Fibroblast of skin of abdomen (primary cell): ENCODE data around the gene TSPAN9.

Experiments used
- DNase-seq: peaks from one replicate; pipeline ENCODE4 v3.0.0-alpha.2; 2013

The TSPAN9 gene

DNA sequence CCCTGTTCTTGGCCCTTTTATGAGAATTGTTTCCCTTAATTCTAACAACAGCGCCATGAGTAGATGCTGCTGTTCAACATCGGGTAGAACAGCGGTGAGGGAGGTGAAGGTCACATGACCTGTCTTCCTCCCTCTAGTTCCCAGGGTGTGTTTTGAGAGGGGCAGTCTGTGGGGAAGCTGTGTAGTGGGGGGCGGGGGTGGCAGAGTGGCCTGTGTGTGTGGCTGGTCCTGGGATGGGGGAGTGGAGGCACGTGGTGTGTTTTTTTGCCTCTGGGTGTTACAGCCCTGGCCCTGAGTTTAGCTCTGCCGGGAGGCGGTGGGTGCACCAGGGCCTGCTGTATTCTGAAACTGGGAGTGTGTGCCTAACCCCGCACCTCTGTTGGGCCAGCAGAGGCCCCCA is 202.7 kb downstream of the TSPAN9 start:
- DNase-seq = no peak

- no peak for DNase-seq
These were observed 203.8 kb downstream of the TSPAN9 start for GRCh38 chr12:3280967-3281366.

GRCh38 chr12:3281588-3282383 is 204.6 kb downstream of the TSPAN9 start:
- no peak for DNase-seq

DNA sequence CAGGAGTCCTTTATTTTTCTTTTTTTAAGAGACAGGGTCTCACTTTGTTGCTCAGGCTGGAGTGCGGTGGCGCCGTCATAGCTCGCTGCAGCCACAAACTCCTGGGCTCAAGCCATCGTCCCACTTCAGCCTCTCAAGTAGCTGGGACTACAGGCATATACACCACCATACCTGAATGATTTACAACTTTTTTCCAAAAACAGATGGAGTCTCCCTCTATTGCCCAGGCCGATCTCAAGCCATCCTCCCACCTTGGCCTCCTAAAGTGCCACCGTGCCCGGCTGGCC is 205.1 kb downstream of the TSPAN9 start:
- no peak for DNase-seq

DNA sequence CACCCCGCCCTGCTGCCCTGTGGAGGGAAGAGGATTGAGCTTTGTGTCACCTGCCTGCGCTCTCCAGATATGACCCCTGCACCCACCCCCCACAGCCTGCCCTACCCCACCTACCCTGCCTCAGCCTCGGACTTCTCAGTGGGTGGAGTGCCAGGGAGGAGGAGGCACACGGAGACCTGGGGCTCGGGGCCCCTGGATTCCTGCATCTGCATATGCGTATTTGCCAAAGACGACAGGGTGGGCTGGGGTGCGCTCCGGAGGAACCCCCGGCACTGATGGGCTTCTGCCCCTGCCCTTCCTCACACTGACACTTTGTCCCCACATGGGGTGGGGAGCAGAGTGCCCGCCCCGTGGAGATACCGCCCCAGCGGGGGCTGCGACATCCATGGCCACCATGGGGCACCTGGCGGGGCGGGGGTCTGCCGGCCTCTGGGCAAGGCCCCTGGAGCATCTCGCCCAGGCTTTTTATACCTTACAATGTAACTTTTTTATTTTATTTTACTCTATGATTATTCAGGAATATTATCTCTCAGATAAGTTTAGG is 206.0 kb downstream of the TSPAN9 start:
- DNase-seq = no peak

GRCh38 chr12:3284405-3284804 is 207.2 kb downstream of the TSPAN9 start:
- DNase-seq = no peak

GRCh38 chr12:3285570-3285969 is 208.4 kb downstream of the TSPAN9 start:
- DNase-seq = no peak

GRCh38 chr12:3288690-3289089 is 211.5 kb downstream of the TSPAN9 start:
- DNase-seq = no peak

- no peak for DNase-seq
These were observed 212.5 kb downstream of the TSPAN9 start for GRCh38 chr12:3289702-3290101.

GRCh38 chr12:3291939-3292338 is 214.8 kb downstream of the TSPAN9 start:
- DNase-seq = no peak

- no peak for DNase-seq
These were observed 215.7 kb downstream of the TSPAN9 start for GRCh38 chr12:3292677-3293412.

- DNase-seq = peak; percentile 34
These were observed 216.4 kb downstream of the TSPAN9 start for GRCh38 chr12:3293446-3294161.

GRCh38 chr12:3294481-3294911 is 217.3 kb downstream of the TSPAN9 start:
- DNase-seq = no peak

DNA sequence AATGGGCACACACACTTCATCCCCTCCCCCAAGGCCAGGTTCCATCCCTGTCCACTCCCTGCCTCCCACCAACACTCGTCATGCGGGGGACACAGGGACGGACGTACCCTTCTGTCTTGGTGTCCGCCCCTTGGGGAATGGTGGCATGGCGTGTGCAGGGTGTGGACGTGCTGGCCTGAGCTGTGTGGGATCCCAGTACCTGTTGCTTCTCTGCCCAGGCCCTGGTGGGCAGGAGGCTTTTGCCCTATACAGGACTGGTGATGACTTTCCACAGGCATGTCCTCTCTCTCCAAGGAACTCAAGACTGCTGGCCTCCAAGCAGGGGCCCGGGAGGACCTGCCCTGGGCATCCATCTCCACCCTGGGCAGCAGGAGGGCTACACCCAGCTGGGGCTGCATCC is 218.0 kb downstream of the TSPAN9 start:
- DNase-seq = no peak

DNA sequence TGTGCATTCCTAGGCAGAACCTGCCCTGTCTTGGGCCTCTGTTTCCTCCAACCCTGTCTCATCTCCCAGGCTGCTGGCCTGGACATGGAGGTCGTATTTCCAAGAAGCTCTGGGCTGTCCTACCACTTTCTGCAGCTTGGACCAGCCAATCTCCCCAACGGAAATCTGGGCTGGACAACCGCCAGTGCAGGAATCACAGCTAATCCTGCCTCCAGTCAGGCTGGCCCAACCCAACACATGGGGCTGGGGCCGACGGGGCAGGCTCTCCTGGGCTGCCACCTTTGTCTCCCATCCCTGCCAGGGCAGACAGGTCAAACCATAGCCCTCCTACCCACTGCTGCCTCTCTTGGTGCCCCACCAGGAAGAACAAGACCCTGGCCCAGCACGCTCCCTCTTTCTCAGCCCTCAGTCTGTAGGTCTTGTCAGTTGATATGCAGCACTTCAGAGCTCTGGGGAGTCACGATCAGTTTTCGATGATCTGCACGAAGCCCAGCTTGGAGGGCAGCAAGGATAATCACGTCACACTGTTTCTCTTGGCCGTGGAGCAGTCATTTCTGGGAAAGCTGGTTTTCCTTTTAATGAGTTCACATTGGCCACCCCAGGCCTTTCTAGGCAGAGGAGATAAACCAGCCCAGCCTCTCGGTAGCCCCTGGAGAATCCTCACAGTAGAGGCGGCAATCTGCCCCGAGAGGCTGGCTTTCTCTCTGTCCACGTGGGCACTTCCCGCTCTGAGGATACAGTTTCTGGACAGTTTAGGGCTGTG is 218.6 kb downstream of the TSPAN9 start:
- DNase-seq = peak; percentile 29

GRCh38 chr12:3296409-3296701 is 219.2 kb downstream of the TSPAN9 start:
- no peak for DNase-seq

DNA sequence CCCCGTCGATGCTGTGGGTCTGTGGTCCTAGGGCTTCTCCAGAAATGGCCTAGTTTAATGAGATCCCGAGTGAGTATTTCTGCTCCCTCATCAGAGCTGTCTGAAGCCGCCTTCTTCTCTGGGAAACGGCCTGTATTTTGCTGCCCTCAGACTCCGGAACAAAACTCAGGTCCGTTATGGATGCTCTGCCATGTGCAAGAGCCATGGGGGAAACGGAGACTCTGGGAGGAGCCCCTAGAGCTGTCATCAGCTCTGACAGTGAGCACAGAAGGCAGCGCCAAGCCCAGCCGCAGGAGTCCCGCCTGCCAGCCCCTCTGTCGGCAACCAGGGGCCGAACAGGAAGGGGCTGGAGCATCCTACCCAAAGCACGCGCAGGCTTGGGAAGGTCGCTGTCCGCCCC is 221.4 kb downstream of the TSPAN9 start:
- no peak for DNase-seq

GRCh38 chr12:3299929-3300832 is 223.0 kb downstream of the TSPAN9 start:
- peak; percentile 94 for DNase-seq

- DNase-seq = no peak
These were observed 223.7 kb downstream of the TSPAN9 start for GRCh38 chr12:3300833-3301401.

DNA sequence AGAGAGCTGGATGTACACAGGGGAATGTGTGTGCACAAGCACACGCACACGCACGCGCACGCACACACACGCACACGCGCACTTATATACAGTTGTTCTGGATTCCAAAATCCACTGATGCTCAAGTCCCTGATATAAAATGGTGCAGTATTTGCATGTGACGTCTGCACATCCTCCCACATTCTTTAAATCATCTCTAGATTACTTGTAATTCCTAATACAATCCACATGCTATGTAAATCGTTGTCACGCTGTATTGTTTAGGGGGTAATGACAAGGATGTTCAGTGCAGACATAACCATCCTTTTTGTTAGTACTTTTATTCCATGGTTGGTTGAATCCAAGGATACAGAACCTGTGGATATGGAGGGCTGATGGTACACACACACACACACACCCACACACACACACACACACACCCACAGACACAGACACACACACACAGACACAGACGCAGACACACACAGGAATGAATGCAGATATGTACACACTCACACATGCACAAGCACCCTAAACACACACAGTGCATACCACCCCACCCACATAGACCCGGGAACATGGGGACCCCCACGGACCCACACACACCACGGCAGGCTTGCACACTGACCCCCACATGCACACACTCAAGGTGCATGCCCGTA is 225.3 kb downstream of the TSPAN9 start:
- DNase-seq = peak; percentile 68
